Measurements from ENCODE around the gene UNC13D. TPM values are rescaled to one million over a fixed set of nuclear protein-coding genes. Genes with fewer than 3 reads are reported as not detected.

UNC13D gene
- total RNA-seq, 2 donors from 2014 or later: 25.9 to 35.0 TPM

GRCh38 chr17:75827308-75828075 lies 16.7 kb downstream of the UNC13D start:
- no peaks in the 10 kb centered on the region for H3K36me3 ChIP-seq
- intact Hi-C loops (cut with DNase I): no loop called here
- peak; percentile 56 for DNase-seq

GRCh38 chr17:75826561-75827307 lies 17.5 kb downstream of the UNC13D start:
- intact Hi-C loops (cut with DNase I): no loop called here
- no peaks in the 10 kb centered on the region for H3K36me3 ChIP-seq
- TF ChIP-seq CTCF (IDR thresholded peaks at IDR 0.05): no peak

More at GRCh38 chr17:75827308-75828075, 16.7 kb downstream of the UNC13D start:
- H3K27me3 ChIP-seq: no peaks in the 10 kb centered on the region
- peak; percentile 57 for TF ChIP-seq CTCF (IDR thresholded peaks at IDR 0.05)
- H3K9me3 ChIP-seq: no peaks in the 10 kb centered on the region
- H3K27ac ChIP-seq: peak overlapping the region; percentile 8
- peaks cover 4% of the 10 kb centered on the region for H3K4me1 ChIP-seq
- peak overlapping the region; percentile 4 for H3K4me3 ChIP-seq
- peak overlapping the region; percentile 35 to 61 for H3K9ac ChIP-seq (ENCODE audit: low read depth in 2 of 2, low read length in 2 of 2)

GRCh38 chr17:75825748-75826370 lies 18.3 kb downstream of the UNC13D start:
- Histone ChIP-seq H3K27me3 (no peaks in the 10 kb centered on the region), H3K27ac (no peak overlapping the region), H3K4me3 (no peak overlapping the region), H3K36me3 (no peaks in the 10 kb centered on the region), H3K9me3 (no peaks in the 10 kb centered on the region), H3K4me1 (peaks cover 4% of the 10 kb centered on the region), H3K9ac (ENCODE audit: low read depth in 2 of 2, low read length in 2 of 2) (no peak overlapping the region)
- no peak for DNase-seq
- intact Hi-C loops (cut with DNase I): no loop called here
- no peak for TF ChIP-seq CTCF (IDR thresholded peaks at IDR 0.05)

More at GRCh38 chr17:75826561-75827307, 17.5 kb downstream of the UNC13D start:
- Histone ChIP-seq H3K4me1 (peaks cover 4% of the 10 kb centered on the region), H3K27ac (peak overlapping the region; percentile 8), H3K9ac (ENCODE audit: low read depth in 2 of 2, low read length in 2 of 2) (no peak overlapping the region), H3K4me3 (no peak overlapping the region), H3K27me3 (no peaks in the 10 kb centered on the region), H3K9me3 (no peaks in the 10 kb centered on the region)
- DNase-seq: no peak

- H3K9me3 ChIP-seq: no peaks in the 10 kb centered on the region
- DNase-seq: no peak
- no peak overlapping the region for H3K9ac ChIP-seq (ENCODE audit: low read depth in 2 of 2, low read length in 2 of 2)
- H3K36me3 ChIP-seq: no peaks in the 10 kb centered on the region
- intact Hi-C loops (cut with DNase I): no loop called here
- H3K4me3 ChIP-seq: no peak overlapping the region
- TF ChIP-seq CTCF (IDR thresholded peaks at IDR 0.05): no peak
- no peaks in the 10 kb centered on the region for H3K27me3 ChIP-seq
- no peak overlapping the region for H3K27ac ChIP-seq
- H3K4me1 ChIP-seq: peaks cover 4% of the 10 kb centered on the region
Measured at GRCh38 chr17:75825149-75825552, 19.1 kb downstream of the UNC13D start.

- TF ChIP-seq CTCF (IDR thresholded peaks at IDR 0.05): no peak
- Histone ChIP-seq H3K4me1 (peaks cover 4% of the 10 kb centered on the region), H3K9me3 (no peaks in the 10 kb centered on the region), H3K36me3 (no peaks in the 10 kb centered on the region), H3K9ac (ENCODE audit: low read depth in 2 of 2, low read length in 2 of 2) (no peak overlapping the region), H3K27ac (no peak overlapping the region), H3K27me3 (no peaks in the 10 kb centered on the region), H3K4me3 (no peak overlapping the region)
- no peak for DNase-seq
- intact Hi-C loops (cut with DNase I): no loop called here
Measured at GRCh38 chr17:75824666-75825065, 19.5 kb downstream of the UNC13D start.

Measured in colonic mucosa (tissue), 4 donors.